GM12878 (cell line): ENCODE data around the gene IFITM2. TPM values are rescaled to one million over a fixed set of nuclear protein-coding genes. Genes with fewer than 3 reads are reported as not detected.
A peak's percentile ranks its signal among the peaks of the same experiment; 100 is the strongest.

ENCODE experiments used
- ATAC-seq: fragments of 200-7000 bp; cut with Tn5 transposase; 3 replicates; pipeline ENCODE4 v1.9.1; 2020; ENCODE audit warnings: mild to moderate bottlenecking, moderate library complexity
- BruUV-seq: library from RNA; stranded (reverse); fragments of 400-500 nt; replicated peaks from 2 replicates; lab custom pipeline; 2021; lab: Mats Ljungman, UMichigan
- CTCF ChIA-PET: fragments of 300-600 bp; sonication (Branson Sonifier 250); formaldehyde crosslinking; extraction: SDS; loops from one replicate; lab custom pipeline; 2021; ENCODE audit warnings: inconsistent platforms; lab: Yijun Ruan, JAX
- POLR2A ChIA-PET: fragments of 350-600 bp; formaldehyde crosslinking; extraction: SDS; loops from one replicate; lab custom pipeline; 2021; ENCODE audit warnings: inconsistent platforms; lab: Charles Lee
- RAD21 ChIA-PET: fragments of 300-600 bp; sonication (Branson Sonifier 250); formaldehyde crosslinking; loops from one replicate; lab custom pipeline; 2023; ENCODE audit warnings: antibody characterized with exemption; ENCODE audit not compliant: unreplicated experiment; lab: Charles Lee
- SMC1A ChIA-PET: fragments of 300-600 bp; sonication (Branson Sonifier 250); formaldehyde crosslinking; loops from one replicate; lab custom pipeline; 2023; ENCODE audit not compliant: unreplicated experiment, uncharacterized antibody; lab: Charles Lee
- DNase-seq: peaks from one replicate; pipeline ENCODE4 v3.0.0-alpha.2; 2011; ENCODE audit warnings: low read depth, low spot score
- FAIRE-seq: peaks from 3 replicates; lab custom pipeline; 2011; peaks lifted over from hg19 to GRCh38; lab: Jason Lieb, UNC
- H2AFZ ChIP-seq: 2 replicates; pipeline ENCODE4 v1.6.0; 2011; ENCODE audit warnings: low read depth, low read length, control low read depth; ENCODE audit not compliant: control insufficient read depth
- H3K27ac ChIP-seq: 2 replicates; pipeline ENCODE4 v1.5.1; 2011; ENCODE audit warnings: control low read depth; ENCODE audit not compliant: control insufficient read depth, insufficient read depth
- H3K27me3 ChIP-seq, 2 experiments: replicated peaks in 1 of 2; 2 replicates each; pipeline versions ENCODE4 v1.6.0 to v1.6.1; 2011; ENCODE audit warnings: low read length in 1 of 2; ENCODE audit not compliant: control insufficient read depth in 2 of 2, insufficient read depth in 2 of 2
- H3K36me3 ChIP-seq, 2 experiments: 2 replicates each; pipeline ENCODE4 v1.5.1; 2011; ENCODE audit warnings: low read length in 1 of 2; ENCODE audit not compliant: control insufficient read depth in 2 of 2, insufficient read depth in 2 of 2
- H3K4me1 ChIP-seq: 2 replicates; pipeline ENCODE4 v1.6.1; 2011; ENCODE audit warnings: mild to moderate bottlenecking, low read length, moderate library complexity, mixed read lengths; ENCODE audit not compliant: control insufficient read depth, insufficient read depth
- H3K4me2 ChIP-seq: 2 replicates; pipeline ENCODE4 v1.6.0; 2011; ENCODE audit warnings: control low read depth; ENCODE audit not compliant: control insufficient read depth, insufficient read depth
- H3K4me3 ChIP-seq: fragments of 200-600 bp; sonication (generic); 2 replicates; pipeline ENCODE4 v1.5.1; 2016
- H3K79me2 ChIP-seq: 2 replicates; pipeline ENCODE4 v1.6.0; 2011; ENCODE audit warnings: low read length; ENCODE audit not compliant: control insufficient read depth, insufficient read depth
- H3K9ac ChIP-seq: 2 replicates; pipeline ENCODE4 v1.8.0; 2011; ENCODE audit warnings: low read length, control low read depth, mixed read lengths; ENCODE audit not compliant: control insufficient read depth, insufficient read depth
- H3K9me3 ChIP-seq: replicated peaks from 3 replicates; pipeline ENCODE4 v1.5.1; 2011; ENCODE audit warnings: mild to moderate bottlenecking, low read length; ENCODE audit not compliant: control insufficient read depth, insufficient read depth
- H4K20me1 ChIP-seq: 2 replicates; pipeline ENCODE4 v1.6.0; 2011; ENCODE audit not compliant: control insufficient read depth, insufficient read depth
- ATF7 ChIP-seq: fragments of 450-650 bp; IDR thresholded peaks from 2 replicates; pipeline ENCODE4 v1.6.1; 2016; ENCODE audit warnings: low read depth, mild to moderate bottlenecking
- BHLHE40 ChIP-seq, 2 experiments: fragments of 450-650 bp in 1 of 2; IDR thresholded peaks; 2 replicates each; pipeline ENCODE4 v1.6.1; 2011 to 2017; ENCODE audit warnings: low read depth in 2 of 2, borderline replicate concordance in 1 of 2, improper control_type of control experiment in 1 of 2, low read length in 1 of 2, mild to moderate bottlenecking in 1 of 2
- BRCA1 ChIP-seq: IDR thresholded peaks from 2 replicates; pipeline ENCODE4 v1.6.1; 2011; ENCODE audit warnings: low read depth, low read length, improper control_type of control experiment
- CBX5 ChIP-seq: sonication (generic); IDR thresholded peaks from 2 replicates; pipeline ENCODE4 v1.6.1; 2016; ENCODE audit warnings: low read depth, moderate library complexity, mild to moderate bottlenecking, inconsistent platforms
- CHD4 ChIP-seq: fragments of 200-600 bp; sonication (generic); IDR thresholded peaks from 2 replicates; pipeline ENCODE4 v1.6.1; 2016; ENCODE audit warnings: mild to moderate bottlenecking
- CREB1 ChIP-seq: IDR thresholded peaks from 2 replicates; pipeline ENCODE4 v1.6.1; 2012; ENCODE audit warnings: low read depth, mild to moderate bottlenecking, inconsistent platforms
- EP300 ChIP-seq, 2 experiments: fragments of 150-350 bp in 1 of 2; IDR thresholded peaks; 2 replicates each; pipeline ENCODE4 v1.6.1; 2011 to 2012; ENCODE audit warnings: low read depth in 2 of 2, low read length in 2 of 2, borderline replicate concordance in 1 of 2, improper control_type of control experiment in 1 of 2, inconsistent platforms in 1 of 2; ENCODE audit not compliant: control insufficient read depth in 1 of 2
- EZH2 ChIP-seq: IDR thresholded peaks from 2 replicates; pipeline ENCODE4 v1.6.1; 2012; ENCODE audit warnings: low read depth, mild to moderate bottlenecking, control low read depth, inconsistent platforms, low read length, borderline replicate concordance; ENCODE audit not compliant: control insufficient read depth
- MLLT1 ChIP-seq: fragments of 450-650 bp; IDR thresholded peaks from 2 replicates; pipeline ENCODE4 v1.6.1; 2016; ENCODE audit warnings: mild to moderate bottlenecking
- NFXL1 ChIP-seq: fragments of 450-650 bp; IDR thresholded peaks from 2 replicates; pipeline ENCODE4 v1.6.1; 2017; ENCODE audit warnings: antibody characterized with exemption, mild to moderate bottlenecking, borderline replicate concordance
- RAD21 ChIP-seq: IDR thresholded peaks from 2 replicates; pipeline ENCODE4 v1.6.1; 2011; ENCODE audit warnings: mild to moderate bottlenecking, low read depth, low read length, moderate library complexity; ENCODE audit not compliant: insufficient read depth
- RBBP5 ChIP-seq: fragments of 200-600 bp; sonication (generic); conservative IDR thresholded peaks from 2 replicates; pipeline ENCODE4 v1.6.1; 2016
- SPI1 ChIP-seq: IDR thresholded peaks from 2 replicates; pipeline ENCODE4 v1.6.1; 2011; ENCODE audit warnings: low read depth, mild to moderate bottlenecking, low read length, moderate library complexity, borderline replicate concordance; ENCODE audit not compliant: insufficient read depth
- SRF ChIP-seq, 2 experiments: IDR thresholded peaks; 2 replicates each; pipeline ENCODE4 v1.6.1; 2011; ENCODE audit warnings: low read depth in 2 of 2, low read length in 2 of 2, mild to moderate bottlenecking in 1 of 2, moderate library complexity in 1 of 2
- STAT1 ChIP-seq: fragments of 450-650 bp; conservative IDR thresholded peaks from 2 replicates; pipeline ENCODE4 v1.6.1; 2014; ENCODE audit warnings: antibody characterized with exemption, mild to moderate bottlenecking
- YBX1 ChIP-seq: fragments of 450-650 bp; IDR thresholded peaks from 2 replicates; pipeline ENCODE4 v1.6.1; 2016; ENCODE audit warnings: antibody characterized with exemption
- ZNF217 ChIP-seq: fragments of 450-650 bp; IDR thresholded peaks from 2 replicates; pipeline ENCODE4 v1.6.1; 2017; ENCODE audit warnings: antibody characterized with exemption, mild to moderate bottlenecking
- WGBS: methylation state at CpG from one replicate; pipeline ENCODE4 v1.1.6; 2016; ENCODE audit warnings: low lambda C conversion rate; ENCODE audit not compliant: insufficient replicate concordance, insufficient coverage; ENCODE audit errors: missing lambda C conversion rate; 5-methylcytosine and 5-hydroxymethylcytosine counted together
- in situ Hi-C: fragments of 300-500 bp; cut with MboI; formaldehyde crosslinking; loops from 9 replicates; pipeline ENCODE4 v1.14.3; 2018; ENCODE audit warnings: mixed read lengths
- intact Hi-C: fragments of 100-400 bp; cut with micrococcal nuclease; formaldehyde crosslinking; loops from one replicate; pipeline ENCODE4 v1.14.2; 2022; ENCODE audit not compliant: unreplicated experiment
- polyA plus RNA-seq, 11 experiments: library from polyadenylated mRNA; depleted of rRNA in 4 of 11; unstranded in 6 of 11; stranded (reverse) in 5 of 11; fragments of >200 nt; fragmentation: Nextera tagmentation in 4 of 11; fragmentation: Illumina TruSeq in 1 of 11; extraction: Ambion mirVana in 4 of 11; extraction: Trizol in 1 of 11; gene quantifications; 1 replicate in 1 of 11; 2 replicates in 10 of 11; pipeline versions ENCODE4 v1.2.1 to v1.2.3, GENCODE V29; 2011 to 2016; ENCODE audit warnings: inconsistent platforms in 2 of 11, missing spikeins in 2 of 11, low read depth in 1 of 11
- total RNA-seq, 4 experiments: library from RNA; depleted of rRNA in 3 of 4; stranded (reverse); fragments of >200 nt in 3 of 4; fragmentation: Illumina TruSeq in 1 of 4; extraction: Trizol in 1 of 4; gene quantifications; 2 replicates each; pipeline versions ENCODE4 v1.2.1 to v1.2.3, GENCODE V29; 2013 to 2021
- TF ChIP-seq, protein P1 (sequence below): fragments of 450-650 bp; IDR thresholded peaks from 2 replicates; pipeline ENCODE4 v1.6.1; 2016; ENCODE audit warnings: mild to moderate bottlenecking, moderate library complexity, borderline replicate concordance

Gene IFITM2
- total and polyA plus RNA-seq, 10 of the 15 experiments (the other 5 are each of a cell fraction or from before 2014, with no cell fraction given): 116 to 3,672 (median 724) TPM

GRCh38 chr11:312092-312816, 4.6 kb downstream of the IFITM2 start:
- no TSS peak for BruUV-seq
- H3K27ac ChIP-seq: peak overlapping the region; percentile 98
- no peak overlapping the region; the same call in 1 of the 2 replicates for H2AFZ ChIP-seq
- ChIA-PET SMC1A (interaction anchor here (0.9 to 2.7 kb wide), 6 partner anchors 17 to 61 kb away, joined by 5 to 19 read pairs (median 8); no protein-coding TSS in a partner anchor), POLR2A (interaction anchor here (0.5 to 2.2 kb wide), 11 partner anchors 15 to 469 kb away, joined by 3 to 30 read pairs (median 7); partner anchors contain the start of genes BET1L and RIC8A), CTCF (interaction anchor here (0.5 to 2.6 kb wide), 11 partner anchors 10 to 273 kb away, joined by 3 to 24 read pairs (median 4); no protein-coding TSS in a partner anchor), RAD21 (interaction anchor here (0.6 to 2.6 kb wide), 10 partner anchors 15 to 75 kb away, joined by 3 to 33 read pairs (median 7); partner anchors contain the start of gene PSMD13)
- peak overlapping the region; percentile 88 for H3K4me2 ChIP-seq
- H3K27me3 ChIP-seq: no peaks in the 10 kb centered on the region; a peak in 1 of 4 replicates
- H3K36me3 ChIP-seq: peaks cover 2 to 5% of the 10 kb centered on the region in 2 experiments; a peak in 3 of 4 replicates
- H3K4me3 ChIP-seq: peak overlapping the region; percentile 75
- intact Hi-C loops: loop anchor here (2.0 kb wide), 2 partner anchors 43 kb away; no protein-coding TSS in a partner anchor
- no peaks in the 10 kb centered on the region for H3K9me3 ChIP-seq
- DNase-seq: no peak
- H3K9ac ChIP-seq: peak overlapping the region; percentile 99
- H3K4me1 ChIP-seq: peaks cover 13% of the 10 kb centered on the region
- in situ Hi-C loops: no loop called here
- ATAC-seq: no peak
- peaks cover 79% of the 10 kb centered on the region for H3K79me2 ChIP-seq
- 85% methylated on average over 13 of the region's 14 CpGs for WGBS
- no peaks in the 10 kb centered on the region for H4K20me1 ChIP-seq
- FAIRE-seq: no peak
- TF ChIP-seq SRF (IDR thresholded peaks at IDR 0.05; ENCODE audit: low read depth in 2 of 2, low read length in 2 of 2) (no peak), ZNF217 (no peak), CREB1 (no peak), ATF7 (no peak), EP300 (IDR thresholded peaks at IDR 0.05; ENCODE audit: borderline replicate concordance in 1 of 2, control insufficient read depth in 1 of 2, low read depth in 2 of 2, low read length in 2 of 2) (no peak), YBX1 (no peak), CHD4 (no peak), NFXL1 (no peak), RBBP5 (no peak), CBX5 (no peak), MLLT1 (peak; percentile 55; the same call in 1 of the 2 replicates), BHLHE40 (IDR thresholded peaks at IDR 0.05; ENCODE audit: borderline replicate concordance in 1 of 2, low read depth in 2 of 2, low read length in 1 of 2) (no peak), STAT1 (no peak), SPI1 (peak; percentile 55; the same call in 1 of the 2 replicates), RAD21 (no peak), EZH2 (no peak), BRCA1 (no peak)
- TF ChIP-seq, protein P1, sequence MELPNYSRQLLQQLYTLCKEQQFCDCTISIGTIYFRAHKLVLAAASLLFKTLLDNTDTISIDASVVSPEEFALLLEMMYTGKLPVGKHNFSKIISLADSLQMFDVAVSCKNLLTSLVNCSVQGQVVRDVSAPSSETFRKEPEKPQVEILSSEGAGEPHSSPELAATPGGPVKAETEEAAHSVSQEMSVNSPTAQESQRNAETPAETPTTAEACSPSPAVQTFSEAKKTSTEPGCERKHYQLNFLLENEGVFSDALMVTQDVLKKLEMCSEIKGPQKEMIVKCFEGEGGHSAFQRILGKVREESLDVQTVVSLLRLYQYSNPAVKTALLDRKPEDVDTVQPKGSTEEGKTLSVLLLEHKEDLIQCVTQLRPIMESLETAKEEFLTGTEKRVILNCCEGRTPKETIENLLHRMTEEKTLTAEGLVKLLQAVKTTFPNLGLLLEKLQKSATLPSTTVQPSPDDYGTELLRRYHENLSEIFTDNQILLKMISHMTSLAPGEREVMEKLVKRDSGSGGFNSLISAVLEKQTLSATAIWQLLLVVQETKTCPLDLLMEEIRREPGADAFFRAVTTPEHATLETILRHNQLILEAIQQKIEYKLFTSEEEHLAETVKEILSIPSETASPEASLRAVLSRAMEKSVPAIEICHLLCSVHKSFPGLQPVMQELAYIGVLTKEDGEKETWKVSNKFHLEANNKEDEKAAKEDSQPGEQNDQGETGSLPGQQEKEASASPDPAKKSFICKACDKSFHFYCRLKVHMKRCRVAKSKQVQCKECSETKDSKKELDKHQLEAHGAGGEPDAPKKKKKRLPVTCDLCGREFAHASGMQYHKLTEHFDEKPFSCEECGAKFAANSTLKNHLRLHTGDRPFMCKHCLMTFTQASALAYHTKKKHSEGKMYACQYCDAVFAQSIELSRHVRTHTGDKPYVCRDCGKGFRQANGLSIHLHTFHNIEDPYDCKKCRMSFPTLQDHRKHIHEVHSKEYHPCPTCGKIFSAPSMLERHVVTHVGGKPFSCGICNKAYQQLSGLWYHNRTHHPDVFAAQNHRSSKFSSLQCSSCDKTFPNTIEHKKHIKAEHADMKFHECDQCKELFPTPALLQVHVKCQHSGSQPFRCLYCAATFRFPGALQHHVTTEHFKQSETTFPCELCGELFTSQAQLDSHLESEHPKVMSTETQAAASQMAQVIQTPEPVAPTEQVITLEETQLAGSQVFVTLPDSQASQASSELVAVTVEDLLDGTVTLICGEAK: no peak
